Measurements from ENCODE around the gene NRG2.

GRCh38 chr5:140072812-140073211 is 29.7 kb upstream of the NRG2 start:
- TF ChIP-seq CREB5 (CRISPR knock-in tag; IDR thresholded peaks at IDR 0.05; ENCODE audit: low read depth): no peak
- TF ChIP-seq ZNF8 (CRISPR knock-in tag; IDR thresholded peaks at IDR 0.05): no peak
- no peak for TF ChIP-seq ZFP3 (CRISPR knock-in tag; IDR thresholded peaks at IDR 0.05)
- TF ChIP-seq CSDC2 (CRISPR knock-in tag; IDR thresholded peaks at IDR 0.05): no peak
- TF ChIP-seq BACH2 (CRISPR knock-in tag; IDR thresholded peaks at IDR 0.05; ENCODE audit: borderline replicate concordance): no peak
- TF ChIP-seq RARB (CRISPR knock-in tag; IDR thresholded peaks at IDR 0.05): no peak
- TF ChIP-seq GLIS3 (CRISPR knock-in tag; IDR thresholded peaks at IDR 0.05): no peak
